HepG2 (cell line): ENCODE data around the gene PIP4K2B. TPM values are rescaled to one million over a fixed set of nuclear protein-coding genes. Genes with fewer than 3 reads are reported as not detected.

Experiments
- CENPX ChIP-seq: sonication (generic); formaldehyde crosslinking; IDR thresholded peaks from 2 replicates; pipeline ENCODE4 v1.9.0; 2021; ENCODE audit warnings: mild to moderate bottlenecking, missing genetic modification reagents, moderate library complexity
- HDAC2 ChIP-seq: sonication (generic); formaldehyde crosslinking; IDR thresholded peaks from 2 replicates; pipeline ENCODE4 v1.4.0; 2020; ENCODE audit warnings: missing genetic modification reagents
- KLF12 ChIP-seq: sonication (generic); formaldehyde crosslinking; IDR thresholded peaks from 2 replicates; pipeline ENCODE4 v1.4.0; 2020; ENCODE audit warnings: missing genetic modification reagents, borderline replicate concordance
- NCOA5 ChIP-seq: sonication (generic); formaldehyde crosslinking; IDR thresholded peaks from 2 replicates; pipeline ENCODE4 v1.4.0; 2020; ENCODE audit warnings: missing genetic modification reagents
- NR2C2 ChIP-seq: sonication (generic); formaldehyde crosslinking; IDR thresholded peaks from 2 replicates; pipeline ENCODE4 v1.4.0; 2020; ENCODE audit warnings: missing genetic modification reagents, mild to moderate bottlenecking, moderate library complexity, borderline replicate concordance
- SOX5 ChIP-seq: IDR thresholded peaks from 2 replicates; pipeline ENCODE4 v1.6.1; 2016; ENCODE audit warnings: borderline replicate concordance
- STAT6 ChIP-seq: sonication (generic); formaldehyde crosslinking; IDR thresholded peaks from 2 replicates; pipeline ENCODE4 v1.4.0; 2020; ENCODE audit warnings: missing genetic modification reagents, mild to moderate bottlenecking, borderline replicate concordance
- TARDBP ChIP-seq: sonication (generic); formaldehyde crosslinking; IDR thresholded peaks from 2 replicates; pipeline ENCODE4 v1.8.0; 2022; ENCODE audit warnings: mild to moderate bottlenecking, missing genetic modification reagents
- ZNF383 ChIP-seq: sonication (generic); formaldehyde crosslinking; IDR thresholded peaks from 2 replicates; pipeline ENCODE4 v1.4.0; 2020; ENCODE audit warnings: missing genetic modification reagents, mild to moderate bottlenecking, borderline replicate concordance
- ZNF512B ChIP-seq: sonication (generic); formaldehyde crosslinking; IDR thresholded peaks from 2 replicates; pipeline ENCODE4 v1.5.1; 2020; ENCODE audit warnings: missing genetic modification reagents, mild to moderate bottlenecking, borderline replicate concordance
- ZNF7 ChIP-seq: IDR thresholded peaks from 2 replicates; pipeline ENCODE4 v1.6.1; 2016; ENCODE audit warnings: missing biosample characterization, missing genetic modification reagents
- ZNF737 ChIP-seq: sonication (generic); formaldehyde crosslinking; IDR thresholded peaks from 2 replicates; pipeline ENCODE4 v1.5.0; 2020; ENCODE audit warnings: missing genetic modification reagents, mild to moderate bottlenecking, borderline replicate concordance
- ZNF781 ChIP-seq: sonication (generic); formaldehyde crosslinking; IDR thresholded peaks from 2 replicates; pipeline ENCODE4 v1.5.1; 2020; ENCODE audit warnings: borderline replicate concordance, mild to moderate bottlenecking, missing genetic modification reagents; ENCODE audit errors: not compliant biosample characterization
- ZNF816 ChIP-seq: sonication (generic); formaldehyde crosslinking; IDR thresholded peaks from 2 replicates; pipeline ENCODE4 v1.8.0; 2022; ENCODE audit warnings: missing genetic modification reagents, mild to moderate bottlenecking, borderline replicate concordance
- polyA plus RNA-seq, 8 experiments: library from polyadenylated mRNA; depleted of rRNA in 3 of 8; stranded (reverse) in 7 of 8; unstranded in 1 of 8; fragments of >200 nt; fragmentation: Illumina TruSeq in 4 of 8; extraction: Trizol in 4 of 8; gene quantifications; 2 replicates each; pipeline versions ENCODE4 v1.2.1 to v1.2.3, GENCODE V29; 2011 to 2016; ENCODE audit warnings: low read depth in 4 of 8, missing spikeins in 1 of 8, mixed read lengths in 1 of 8; ENCODE audit not compliant: insufficient read depth in 1 of 8
- total RNA-seq, 5 experiments: library from RNA; depleted of rRNA; stranded (reverse); fragments of >200 nt; fragmentation: Illumina TruSeq; extraction: Trizol; gene quantifications; 2 replicates each; pipeline ENCODE4 v1.2.3, GENCODE V29; 2016; ENCODE audit warnings: low read depth in 1 of 5
- TF ChIP-seq, protein P1 (sequence below): sonication (generic); formaldehyde crosslinking; IDR thresholded peaks from 2 replicates; pipeline ENCODE4 v1.5.0; 2020; ENCODE audit warnings: mild to moderate bottlenecking, missing genetic modification reagents
- TF ChIP-seq, protein P2 (sequence below): sonication (generic); formaldehyde crosslinking; IDR thresholded peaks from 2 replicates; pipeline ENCODE4 v1.4.0; 2020; ENCODE audit warnings: mild to moderate bottlenecking, missing genetic modification reagents
- TF ChIP-seq, protein P3 (sequence below): IDR thresholded peaks from 2 replicates; pipeline ENCODE4 v1.6.1; 2016

PIP4K2B gene
- total and polyA plus RNA-seq, 2 of the 13 experiments (the other 11 are each of a cell fraction or from before 2014, with no cell fraction given) = 20.4 to 54.0 TPM

DNA sequence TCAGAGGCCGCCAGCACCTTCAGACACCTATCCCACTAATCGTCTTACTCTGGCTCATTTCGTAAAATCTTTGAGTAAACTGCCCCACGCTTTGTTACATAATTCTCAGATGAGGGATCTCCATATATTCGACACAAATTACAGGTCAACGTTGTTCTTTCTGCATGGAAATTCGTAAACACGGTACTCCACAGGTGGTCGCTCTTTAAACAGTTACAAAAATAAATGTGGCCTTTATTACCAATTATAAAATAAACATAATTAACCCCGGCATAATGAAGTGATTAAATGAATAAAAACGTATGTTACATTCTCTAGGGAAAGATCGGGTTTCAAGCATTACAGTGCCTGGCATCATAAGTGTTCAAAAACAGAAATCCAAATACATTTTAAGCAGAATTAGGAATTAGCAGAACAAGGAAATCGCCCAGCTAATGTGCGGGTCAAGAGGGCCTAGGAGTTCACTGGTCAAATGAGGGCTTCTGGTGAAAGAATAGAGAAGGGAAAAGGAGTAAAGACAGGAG is 943 bp upstream of the PIP4K2B start (continued):
- TF ChIP-seq, protein P1, sequence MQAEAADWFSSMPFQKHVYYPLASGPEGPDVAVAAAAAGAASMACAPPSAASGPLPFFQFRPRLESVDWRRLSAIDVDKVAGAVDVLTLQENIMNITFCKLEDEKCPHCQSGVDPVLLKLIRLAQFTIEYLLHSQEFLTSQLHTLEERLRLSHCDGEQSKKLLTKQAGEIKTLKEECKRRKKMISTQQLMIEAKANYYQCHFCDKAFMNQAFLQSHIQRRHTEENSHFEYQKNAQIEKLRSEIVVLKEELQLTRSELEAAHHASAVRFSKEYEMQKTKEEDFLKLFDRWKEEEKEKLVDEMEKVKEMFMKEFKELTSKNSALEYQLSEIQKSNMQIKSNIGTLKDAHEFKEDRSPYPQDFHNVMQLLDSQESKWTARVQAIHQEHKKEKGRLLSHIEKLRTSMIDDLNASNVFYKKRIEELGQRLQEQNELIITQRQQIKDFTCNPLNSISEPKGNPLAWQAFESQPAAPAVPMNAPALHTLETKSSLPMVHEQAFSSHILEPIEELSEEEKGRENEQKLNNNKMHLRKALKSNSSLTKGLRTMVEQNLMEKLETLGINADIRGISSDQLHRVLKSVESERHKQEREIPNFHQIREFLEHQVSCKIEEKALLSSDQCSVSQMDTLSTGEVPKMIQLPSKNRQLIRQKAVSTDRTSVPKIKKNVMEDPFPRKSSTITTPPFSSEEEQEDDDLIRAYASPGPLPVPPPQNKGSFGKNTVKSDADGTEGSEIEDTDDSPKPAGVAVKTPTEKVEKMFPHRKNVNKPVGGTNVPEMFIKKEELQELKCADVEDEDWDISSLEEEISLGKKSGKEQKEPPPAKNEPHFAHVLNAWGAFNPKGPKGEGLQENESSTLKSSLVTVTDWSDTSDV (CRISPR knock-in tag) = no peak
- peak; percentile 63; the same call in 1 of the 2 replicates for TF ChIP-seq ZNF816 (CRISPR knock-in tag)
- no peak for TF ChIP-seq CENPX (CRISPR knock-in tag)
- TF ChIP-seq, protein P2, sequence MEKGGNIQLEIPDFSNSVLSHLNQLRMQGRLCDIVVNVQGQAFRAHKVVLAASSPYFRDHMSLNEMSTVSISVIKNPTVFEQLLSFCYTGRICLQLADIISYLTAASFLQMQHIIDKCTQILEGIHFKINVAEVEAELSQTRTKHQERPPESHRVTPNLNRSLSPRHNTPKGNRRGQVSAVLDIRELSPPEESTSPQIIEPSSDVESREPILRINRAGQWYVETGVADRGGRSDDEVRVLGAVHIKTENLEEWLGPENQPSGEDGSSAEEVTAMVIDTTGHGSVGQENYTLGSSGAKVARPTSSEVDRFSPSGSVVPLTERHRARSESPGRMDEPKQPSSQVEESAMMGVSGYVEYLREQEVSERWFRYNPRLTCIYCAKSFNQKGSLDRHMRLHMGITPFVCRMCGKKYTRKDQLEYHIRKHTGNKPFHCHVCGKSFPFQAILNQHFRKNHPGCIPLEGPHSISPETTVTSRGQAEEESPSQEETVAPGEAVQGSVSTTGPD = no peak
- TF ChIP-seq KLF12 = no peak
- TF ChIP-seq ZNF512B (CRISPR knock-in tag) = no peak
- TF ChIP-seq NR2C2 = no peak
- TF ChIP-seq ZNF7 = 0 out of 2 replicates have a peak, but pooled peaks have one; percentile 3
- TF ChIP-seq NCOA5 (CRISPR knock-in tag) = no peak
- no peak for TF ChIP-seq SOX5
- 0 out of 2 replicates have a peak, but pooled peaks have one; percentile 68 for TF ChIP-seq TARDBP (CRISPR knock-in tag)
- TF ChIP-seq STAT6 (CRISPR knock-in tag) = no peak
- no peak for TF ChIP-seq ZNF737
- TF ChIP-seq, protein P3, sequence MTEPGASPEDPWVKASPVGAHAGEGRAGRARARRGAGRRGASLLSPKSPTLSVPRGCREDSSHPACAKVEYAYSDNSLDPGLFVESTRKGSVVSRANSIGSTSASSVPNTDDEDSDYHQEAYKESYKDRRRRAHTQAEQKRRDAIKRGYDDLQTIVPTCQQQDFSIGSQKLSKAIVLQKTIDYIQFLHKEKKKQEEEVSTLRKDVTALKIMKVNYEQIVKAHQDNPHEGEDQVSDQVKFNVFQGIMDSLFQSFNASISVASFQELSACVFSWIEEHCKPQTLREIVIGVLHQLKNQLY (CRISPR knock-in tag) = no peak
- no peak for TF ChIP-seq ZNF383
- peak; percentile 28 for TF ChIP-seq ZNF781 (CRISPR knock-in tag)
- TF ChIP-seq HDAC2 = no peak
